Measurements from ENCODE around the gene OCSTAMP.

Gene OCSTAMP

DNA sequence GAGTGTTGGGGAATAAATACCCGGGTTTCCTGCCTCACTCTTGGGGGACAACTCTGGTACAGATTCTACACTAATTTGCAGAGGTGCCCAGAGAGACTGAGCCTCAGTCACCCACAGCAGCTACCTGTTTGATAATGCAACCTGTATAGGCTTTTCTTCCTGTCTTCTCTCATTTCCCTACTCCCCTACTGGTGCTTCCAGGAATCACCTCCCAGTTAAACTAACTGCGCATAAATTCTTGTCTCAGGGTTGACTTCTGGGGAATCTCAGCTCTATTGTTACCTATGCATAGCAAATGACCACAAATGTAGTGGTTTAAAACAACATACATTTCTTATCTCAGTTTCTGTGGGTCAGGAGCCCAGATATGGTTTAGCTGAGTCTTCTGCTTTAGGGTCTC is 11.3 kb downstream of the OCSTAMP start:
- no peak for DNase-seq (ENCODE audit: extremely low read depth, low read depth)
- TF ChIP-seq, protein P1, sequence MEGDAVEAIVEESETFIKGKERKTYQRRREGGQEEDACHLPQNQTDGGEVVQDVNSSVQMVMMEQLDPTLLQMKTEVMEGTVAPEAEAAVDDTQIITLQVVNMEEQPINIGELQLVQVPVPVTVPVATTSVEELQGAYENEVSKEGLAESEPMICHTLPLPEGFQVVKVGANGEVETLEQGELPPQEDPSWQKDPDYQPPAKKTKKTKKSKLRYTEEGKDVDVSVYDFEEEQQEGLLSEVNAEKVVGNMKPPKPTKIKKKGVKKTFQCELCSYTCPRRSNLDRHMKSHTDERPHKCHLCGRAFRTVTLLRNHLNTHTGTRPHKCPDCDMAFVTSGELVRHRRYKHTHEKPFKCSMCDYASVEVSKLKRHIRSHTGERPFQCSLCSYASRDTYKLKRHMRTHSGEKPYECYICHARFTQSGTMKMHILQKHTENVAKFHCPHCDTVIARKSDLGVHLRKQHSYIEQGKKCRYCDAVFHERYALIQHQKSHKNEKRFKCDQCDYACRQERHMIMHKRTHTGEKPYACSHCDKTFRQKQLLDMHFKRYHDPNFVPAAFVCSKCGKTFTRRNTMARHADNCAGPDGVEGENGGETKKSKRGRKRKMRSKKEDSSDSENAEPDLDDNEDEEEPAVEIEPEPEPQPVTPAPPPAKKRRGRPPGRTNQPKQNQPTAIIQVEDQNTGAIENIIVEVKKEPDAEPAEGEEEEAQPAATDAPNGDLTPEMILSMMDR (IDR thresholded peaks at IDR 0.05; ENCODE audit: low read depth, low read length), result no peak

DNA sequence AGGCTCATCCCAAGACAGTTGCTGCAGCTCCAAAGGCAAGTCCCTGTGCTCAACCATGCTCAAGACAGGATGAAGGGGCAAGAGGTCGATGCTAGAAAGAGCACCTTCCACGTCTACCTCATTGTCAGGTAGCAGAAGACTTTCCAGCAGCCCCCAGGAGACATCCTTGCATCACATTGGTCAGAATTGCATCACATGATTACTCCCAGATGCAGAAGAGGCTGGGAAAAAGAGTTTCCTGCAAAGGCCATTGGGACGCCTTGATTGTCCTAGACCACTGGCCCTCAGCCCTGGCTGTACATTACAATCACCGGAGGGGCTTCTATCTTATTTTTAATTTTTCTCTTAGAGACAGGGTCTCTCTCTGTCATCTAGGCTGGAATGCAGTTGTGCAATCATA is 19.8 kb downstream of the OCSTAMP start:
- TF ChIP-seq, protein P1 (IDR thresholded peaks at IDR 0.05; ENCODE audit: low read depth, low read length), result no peak

DNA sequence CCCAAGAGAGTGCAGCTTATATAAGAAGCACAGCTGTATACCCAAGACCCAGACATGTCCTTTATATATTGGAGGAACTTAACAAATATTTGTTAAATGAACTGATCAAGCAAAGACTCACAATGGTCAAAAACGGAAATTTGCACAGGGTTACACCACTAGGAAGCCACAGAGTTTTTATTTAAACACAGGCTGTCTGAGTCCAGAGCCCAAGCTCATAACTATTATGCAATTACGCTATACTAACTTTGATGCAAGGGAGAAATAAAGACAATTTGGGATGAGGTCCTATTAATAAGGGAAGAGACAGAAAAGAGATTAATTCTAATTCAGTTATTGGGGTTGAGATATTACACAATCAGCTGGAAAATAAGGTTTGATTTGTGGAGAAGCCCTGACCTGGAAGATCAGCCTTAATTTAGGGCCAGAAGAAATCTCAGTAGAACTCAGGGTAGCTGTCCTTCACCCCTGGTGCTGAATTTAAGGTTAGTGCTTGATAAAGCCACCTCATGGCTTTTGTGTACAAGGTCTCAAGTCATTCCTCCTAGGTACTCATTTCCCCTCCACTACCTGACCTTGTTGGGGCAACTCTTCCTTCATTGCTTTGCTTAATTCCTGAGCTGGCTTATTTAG is 26.6 kb downstream of the OCSTAMP start:
- DNase-seq (ENCODE audit: extremely low read depth, low read depth), result no peak
- TF ChIP-seq, protein P1 (IDR thresholded peaks at IDR 0.05; ENCODE audit: low read depth, low read length), result no peak

More for the DNA sequence above, 19.8 kb downstream of the OCSTAMP start:
- no peak for DNase-seq (ENCODE audit: extremely low read depth, low read depth)

DNA sequence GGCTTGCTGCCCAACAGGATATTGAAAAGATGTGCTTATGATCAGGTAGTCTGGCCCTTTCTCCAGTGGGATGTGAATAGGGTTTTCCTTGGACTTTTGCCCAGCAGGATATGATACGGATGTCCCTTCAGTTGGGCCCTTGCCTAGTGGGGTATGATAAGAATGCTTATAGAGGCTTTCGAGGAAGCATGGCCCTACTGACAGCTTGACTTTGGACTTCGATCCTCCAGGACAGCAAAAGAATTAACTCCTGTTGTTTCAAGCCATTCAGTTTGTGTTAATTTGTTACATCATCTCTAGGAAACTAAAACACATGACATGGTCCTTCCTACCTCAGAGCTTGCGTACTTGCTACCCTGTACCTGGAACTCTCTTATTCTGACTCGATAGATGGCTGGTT is 27.3 kb downstream of the OCSTAMP start:
- TF ChIP-seq, protein P1 (IDR thresholded peaks at IDR 0.05; ENCODE audit: low read depth, low read length), result no peak
- DNase-seq (ENCODE audit: extremely low read depth, low read depth), result no peak

DNA sequence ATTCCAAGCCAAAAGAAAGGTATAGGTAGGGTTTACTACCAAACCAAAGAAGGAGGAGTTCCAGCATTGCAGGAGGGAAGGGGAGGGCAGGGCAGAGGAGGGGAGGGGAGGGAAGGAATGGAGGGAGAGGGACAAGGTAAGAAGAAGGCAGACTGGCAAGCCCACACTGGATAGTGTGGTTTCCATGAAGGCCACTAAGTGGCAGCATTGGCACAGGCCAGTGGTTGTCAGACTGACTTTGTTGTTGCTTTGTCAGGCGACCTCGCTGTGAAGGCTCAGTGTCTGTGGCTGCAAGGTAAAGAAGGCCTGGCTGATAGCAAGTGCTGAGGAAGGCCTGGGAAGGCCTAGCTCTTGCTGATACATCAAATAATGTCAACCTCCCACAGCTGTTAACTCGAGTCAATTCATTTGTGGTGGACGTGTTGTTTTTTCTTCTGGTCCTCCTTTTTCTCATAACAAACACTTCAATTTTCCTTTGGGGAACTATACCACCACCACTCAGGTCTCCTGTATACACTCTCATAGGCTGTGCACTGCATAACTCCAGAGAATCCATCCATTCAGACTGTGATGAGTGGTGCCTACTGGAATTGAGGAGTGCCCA is 29.4 kb downstream of the OCSTAMP start:
- TF ChIP-seq, protein P1 (IDR thresholded peaks at IDR 0.05; ENCODE audit: low read depth, low read length), result peak; percentile 71
- peak; percentile 15 for DNase-seq (ENCODE audit: extremely low read depth, low read depth)

DNA sequence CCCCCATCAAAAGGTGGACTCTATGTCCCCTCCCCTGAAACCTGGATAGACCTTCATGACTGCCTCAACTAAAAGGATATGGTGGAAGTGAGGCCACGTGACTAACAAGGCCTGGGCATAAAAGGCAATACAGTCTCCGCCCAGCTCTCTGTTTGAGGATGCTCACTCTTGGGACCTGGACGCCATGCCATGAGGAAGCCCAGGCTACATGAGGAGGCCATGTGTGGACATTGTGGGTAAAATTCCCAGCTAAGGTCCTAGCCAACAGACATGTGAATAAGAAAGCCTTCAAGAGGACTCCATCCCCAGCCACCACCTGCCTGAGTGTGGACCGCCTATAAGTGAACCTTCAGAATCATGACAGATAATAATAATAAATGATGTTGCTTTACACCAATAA is 29.9 kb downstream of the OCSTAMP start:
- TF ChIP-seq, protein P1 (IDR thresholded peaks at IDR 0.05; ENCODE audit: low read depth, low read length), result no peak

DNA sequence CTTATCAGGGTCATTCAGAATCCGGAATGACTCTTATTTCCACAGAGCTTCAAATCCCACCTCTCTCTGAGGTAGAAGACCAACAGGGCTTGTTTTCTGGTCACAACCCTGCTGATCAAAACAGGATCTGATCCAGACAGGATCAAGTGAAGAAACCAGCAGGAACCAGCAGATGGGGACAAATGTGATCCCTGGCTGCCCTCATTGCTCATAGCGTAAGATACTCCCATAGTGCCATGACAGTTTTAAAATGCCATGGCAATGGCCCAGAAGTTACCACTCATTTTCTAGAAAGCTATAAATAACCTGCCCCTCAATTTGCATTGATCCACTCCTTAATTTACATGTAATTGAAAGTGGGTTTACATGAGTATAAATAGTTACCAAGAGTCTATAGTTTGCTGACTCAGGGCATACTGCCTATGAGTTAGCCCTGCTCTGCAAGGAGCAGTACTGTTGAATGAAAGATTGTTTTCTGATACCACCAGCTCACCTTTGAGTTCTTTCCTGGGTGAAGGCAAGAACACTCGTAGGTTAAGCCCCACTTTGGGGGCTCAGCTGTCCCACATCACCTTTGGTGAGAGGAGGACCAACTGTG is 30.9 kb downstream of the OCSTAMP start:
- TF ChIP-seq, protein P1 (IDR thresholded peaks at IDR 0.05; ENCODE audit: low read depth, low read length), result no peak
- DNase-seq (ENCODE audit: extremely low read depth, low read depth), result no peak

More for the DNA sequence above, 29.9 kb downstream of the OCSTAMP start:
- DNase-seq (ENCODE audit: extremely low read depth, low read depth), result no peak

Data from AG09319 (cell line).